Urothelium cell line (cell line): ENCODE results near the gene ATP5IF1.

Experiments used
- DNase-seq: peaks from one replicate; pipeline ENCODE4 v3.0.0; 2011; ENCODE audit warnings: low spot score, mixed read lengths
- FAIRE-seq: peaks from 2 replicates; lab custom pipeline; 2011; peaks lifted over from hg19 to GRCh38; lab: Jason Lieb, UNC

The ATP5IF1 gene

DNA sequence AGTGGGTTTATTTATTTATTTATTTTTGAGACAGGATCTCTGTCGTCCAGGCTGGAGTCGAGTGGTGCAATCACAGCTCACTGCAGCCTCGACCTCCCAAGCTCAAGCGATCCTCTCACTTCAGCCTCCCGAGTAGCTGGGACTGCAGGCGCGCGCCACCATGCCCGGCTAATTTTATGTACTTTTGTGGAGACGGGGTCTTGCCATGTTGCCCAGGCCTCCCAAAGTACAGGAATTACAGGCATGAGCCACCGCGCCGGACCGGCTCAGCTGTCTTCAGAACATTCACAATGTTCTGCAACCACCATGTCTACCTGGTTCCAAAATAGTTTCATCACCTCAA, 2.7 kb upstream of the ATP5IF1 start:
- no peak for DNase-seq
- no peak for FAIRE-seq

DNA sequence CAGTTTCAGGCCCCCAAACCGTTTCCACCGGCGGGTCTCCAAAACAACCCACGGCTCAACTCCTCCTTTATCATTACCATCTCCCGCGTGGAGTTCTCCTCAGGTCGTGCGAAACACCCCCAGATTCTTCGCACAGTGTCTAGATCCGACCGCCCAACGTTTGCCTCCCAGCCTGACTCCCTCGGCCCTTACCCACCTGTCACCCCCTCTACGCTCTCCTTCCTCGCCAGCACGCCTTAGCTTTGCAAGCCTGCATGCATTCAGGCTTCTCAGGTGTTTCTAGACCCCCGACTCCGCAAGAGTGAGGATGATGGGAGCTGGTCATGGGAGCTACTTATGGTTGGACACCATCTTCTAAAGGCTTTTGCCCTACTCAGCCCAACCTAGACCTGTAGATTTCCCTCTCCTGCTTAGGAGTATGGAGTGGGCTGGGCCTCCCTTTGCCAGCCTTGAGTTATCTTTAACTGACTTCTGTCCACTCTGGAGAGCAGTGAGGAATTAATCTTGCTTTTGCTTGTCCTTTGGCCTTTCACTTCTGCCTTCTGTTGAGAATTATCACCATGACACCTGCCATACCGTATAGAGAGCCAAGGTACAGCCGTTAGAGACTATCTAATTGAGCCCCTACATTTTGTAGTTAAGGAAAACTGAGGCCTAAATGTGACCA, 865 bp downstream of the ATP5IF1 start:
- no peak for FAIRE-seq
- DNase-seq = no peak

DNA sequence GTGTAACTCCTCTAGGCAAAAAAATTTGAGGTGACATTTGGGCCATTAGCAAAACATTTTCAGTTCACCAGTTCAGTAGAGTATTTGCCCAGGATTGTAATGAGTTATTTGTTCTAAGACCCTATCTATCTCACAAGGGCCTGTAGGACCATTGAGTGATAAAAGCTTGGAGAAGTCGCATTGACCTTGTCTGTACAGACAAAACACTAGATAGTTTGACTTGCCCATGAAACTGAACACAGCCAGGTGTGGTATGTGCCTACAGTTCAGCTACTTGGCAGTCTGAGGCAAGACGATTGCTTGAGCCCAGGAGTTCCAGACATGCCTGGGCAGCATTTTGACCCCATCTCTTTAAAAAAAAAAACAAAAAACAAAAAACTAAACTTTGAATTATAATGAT, 3.1 kb downstream of the ATP5IF1 start:
- no peak for DNase-seq
- FAIRE-seq = no peak

DNA sequence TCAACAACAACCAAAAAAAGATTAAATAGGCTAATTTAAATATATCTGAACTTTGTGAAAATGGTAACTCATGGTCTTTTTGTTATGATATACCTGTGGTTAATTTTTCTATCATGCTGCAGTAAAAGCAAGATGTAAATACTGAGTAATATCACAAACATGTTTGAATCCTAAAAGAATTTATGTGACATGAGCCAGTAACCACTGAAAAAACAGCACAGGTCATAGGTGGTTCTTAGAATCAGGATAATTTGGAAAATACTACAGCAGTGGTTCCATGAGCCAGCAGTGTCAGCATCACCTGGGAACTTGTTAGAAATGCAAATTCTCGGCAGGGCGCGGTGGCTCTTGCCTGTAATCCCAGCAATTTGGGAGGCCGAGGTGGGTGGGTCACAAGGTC, 4.1 kb downstream of the ATP5IF1 start:
- FAIRE-seq = no peak

DNA sequence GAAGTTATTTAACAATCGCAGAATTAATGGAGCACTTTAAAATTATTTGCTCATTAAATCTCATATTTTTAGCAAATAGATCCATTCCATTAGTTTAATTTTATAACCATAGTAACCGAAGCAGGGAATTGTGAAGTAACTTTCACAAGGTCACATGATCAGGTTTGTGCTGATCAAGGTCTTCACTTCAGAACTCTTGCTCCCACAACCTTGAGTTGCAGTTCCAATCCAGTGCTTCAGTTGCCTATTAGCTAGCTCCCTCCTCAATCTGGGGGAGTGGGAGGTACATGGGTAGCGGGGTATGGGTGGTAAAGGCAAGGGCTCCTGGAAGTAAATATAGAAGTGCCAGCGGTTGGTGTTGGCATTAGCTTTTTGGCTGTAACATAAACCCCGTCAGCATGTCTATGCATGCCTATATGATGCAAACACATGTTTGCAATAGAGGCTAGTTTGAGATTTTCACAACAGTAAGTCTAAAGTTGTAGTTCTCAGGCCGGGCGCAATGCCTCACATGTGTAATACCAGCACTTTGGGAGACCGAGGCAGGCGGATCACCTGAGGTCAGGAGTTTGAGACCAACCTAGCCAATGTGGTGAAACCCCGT, 5.8 kb downstream of the ATP5IF1 start:
- FAIRE-seq (no peak), DNase-seq (no peak)

More for the DNA sequence above, 4.1 kb downstream of the ATP5IF1 start:
- DNase-seq = no peak

DNA sequence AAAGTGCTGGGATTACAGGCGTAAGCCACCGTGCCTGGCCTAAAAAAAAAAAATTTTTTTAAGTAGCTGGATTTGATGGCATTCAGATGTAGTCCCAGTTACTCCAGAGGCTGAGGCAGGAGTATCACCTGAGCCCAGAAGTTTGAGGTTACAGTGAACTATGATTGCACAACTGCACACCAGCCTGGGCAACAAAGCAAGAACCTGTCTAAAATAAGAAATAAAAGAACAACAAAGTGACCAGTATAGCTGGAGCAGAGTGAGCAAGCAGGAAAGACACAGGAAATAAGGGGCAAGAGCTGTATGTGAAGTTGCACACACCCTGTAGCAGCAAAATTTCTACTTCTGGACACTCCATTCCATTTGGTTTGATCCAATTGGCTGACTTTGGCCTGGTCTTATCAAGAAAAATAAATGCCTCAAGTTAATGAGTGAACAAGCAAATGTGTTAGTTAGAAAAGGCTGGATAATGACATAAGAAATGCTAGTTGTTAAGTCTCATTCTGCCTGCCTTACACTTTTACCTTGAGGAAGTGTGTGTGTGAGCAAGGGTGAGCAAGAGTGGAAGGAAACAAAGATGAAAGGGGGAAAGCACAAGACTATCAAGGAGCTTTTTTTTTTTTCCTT, 7.9 kb downstream of the ATP5IF1 start:
- FAIRE-seq = no peak
- DNase-seq = no peak

DNA sequence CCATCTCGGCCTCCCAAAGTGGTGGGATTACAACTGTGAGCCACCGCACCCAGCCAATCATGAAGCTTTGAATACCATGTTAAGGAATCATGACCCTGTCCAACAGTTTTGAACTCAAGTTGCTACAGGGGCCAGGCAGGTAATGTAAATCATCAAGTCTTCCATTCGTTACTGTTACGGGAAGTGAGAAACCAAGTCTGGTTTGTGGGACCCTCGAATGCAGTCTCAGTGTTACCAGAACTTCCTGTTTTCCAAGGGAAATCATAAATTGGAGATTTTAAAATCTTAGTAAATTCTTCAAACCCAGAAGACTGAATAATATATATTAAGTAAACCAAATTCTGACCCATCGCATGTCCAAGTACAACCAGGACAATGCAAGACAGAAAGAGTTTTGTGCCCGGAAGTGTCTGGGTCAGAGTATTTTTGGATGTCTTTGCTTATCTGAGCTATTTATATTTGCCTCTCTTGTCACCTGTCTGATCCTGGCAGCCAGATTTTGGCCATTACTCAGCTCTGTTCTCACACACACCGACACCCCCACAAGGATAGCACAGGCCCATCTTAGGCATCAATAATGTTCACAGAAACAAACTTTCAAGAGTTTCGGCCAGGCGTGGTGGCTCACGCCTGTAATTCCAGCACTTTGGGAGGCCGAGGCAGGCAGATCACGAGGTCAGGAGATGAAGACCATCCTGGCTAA, 8.8 kb downstream of the ATP5IF1 start:
- FAIRE-seq = no peak
- no peak for DNase-seq

DNA sequence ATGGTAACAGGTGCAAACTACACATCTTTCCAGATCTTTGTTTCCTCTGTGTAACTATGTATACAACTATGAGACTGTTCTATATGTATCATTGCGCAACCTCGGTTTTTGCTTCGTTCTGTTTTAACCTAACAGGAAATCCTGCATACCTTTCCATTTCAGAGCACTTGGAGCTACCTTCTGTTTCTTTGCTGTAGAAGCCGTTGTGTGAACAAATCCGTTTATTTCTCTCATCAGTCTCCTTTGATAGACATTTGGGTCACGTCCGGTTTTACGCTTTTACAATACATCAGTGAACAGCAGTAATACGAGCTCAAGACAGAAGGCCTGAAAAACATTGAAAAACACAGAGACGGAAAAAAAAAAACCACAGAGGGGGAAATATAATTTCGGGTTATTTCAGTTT, 10.5 kb downstream of the ATP5IF1 start:
- no peak for DNase-seq
- FAIRE-seq = no peak

DNA sequence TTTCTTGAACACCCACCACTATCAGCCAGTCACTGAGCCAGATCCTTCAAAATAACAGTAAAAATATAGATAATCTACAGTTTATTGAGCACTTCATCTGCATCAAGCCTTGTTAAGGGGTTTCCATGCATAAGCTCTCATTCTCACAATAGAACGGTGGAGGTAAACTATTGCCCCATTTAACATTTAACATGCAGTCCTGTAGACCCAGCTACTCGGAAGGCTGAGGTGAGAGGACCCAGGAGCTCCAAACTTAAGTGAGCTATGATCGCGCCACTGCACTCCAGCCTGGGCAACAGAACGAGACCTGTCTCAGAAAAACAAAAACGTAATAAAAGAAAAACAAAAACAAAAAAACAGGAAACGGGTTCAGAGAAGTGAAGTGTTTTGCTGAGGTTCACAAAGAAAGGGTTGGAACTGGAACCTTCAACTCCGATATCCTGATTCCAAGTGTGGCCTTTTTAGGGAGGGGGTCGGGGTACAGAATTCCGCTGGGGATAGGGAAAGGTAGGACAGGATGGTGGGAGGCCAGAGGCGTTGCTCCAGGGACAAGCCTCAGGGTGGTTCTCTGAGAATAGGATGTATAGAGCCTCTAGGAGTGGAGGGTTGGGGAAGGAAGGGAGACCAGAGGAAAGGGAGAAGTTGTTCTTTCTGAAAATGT, 11.8 kb downstream of the ATP5IF1 start:
- DNase-seq = no peak
- no peak for FAIRE-seq

DNA sequence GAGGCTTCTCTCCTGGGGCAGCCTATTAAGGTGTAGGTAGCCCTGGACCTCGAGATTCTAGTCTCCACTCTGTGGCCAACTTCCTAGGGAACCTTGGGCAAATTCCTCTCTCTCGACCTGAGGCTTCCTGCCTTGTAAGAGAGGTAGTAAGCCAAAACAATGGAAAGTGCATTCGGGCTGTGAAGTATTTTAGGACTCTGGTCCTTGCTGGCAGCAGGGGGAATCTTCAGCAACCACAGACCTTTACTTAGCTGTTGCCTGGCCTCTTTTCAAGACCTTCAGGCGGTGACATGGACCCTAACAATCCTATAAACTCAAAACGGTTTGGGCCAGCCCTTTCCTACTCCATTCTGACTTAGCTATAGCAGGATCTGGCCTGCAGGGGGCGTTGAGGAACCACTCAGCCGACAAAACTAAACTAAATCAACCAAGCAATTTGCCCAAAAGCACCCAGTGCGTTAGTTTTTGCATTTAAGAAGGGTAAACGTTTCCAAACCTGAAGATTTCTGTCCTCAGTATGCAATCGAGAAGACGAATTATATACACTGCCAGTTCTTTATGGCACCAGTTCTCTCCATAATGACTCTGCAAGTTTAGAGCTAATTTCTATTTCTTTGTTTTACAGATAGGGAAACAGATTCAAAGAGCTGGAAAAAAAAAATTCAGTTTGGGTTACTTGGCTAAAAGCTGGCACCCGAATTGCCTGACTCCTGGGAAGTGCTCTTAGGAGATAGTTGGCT, 12.5 kb downstream of the ATP5IF1 start:
- DNase-seq = peak; percentile 68
- FAIRE-seq = no peak

DNA sequence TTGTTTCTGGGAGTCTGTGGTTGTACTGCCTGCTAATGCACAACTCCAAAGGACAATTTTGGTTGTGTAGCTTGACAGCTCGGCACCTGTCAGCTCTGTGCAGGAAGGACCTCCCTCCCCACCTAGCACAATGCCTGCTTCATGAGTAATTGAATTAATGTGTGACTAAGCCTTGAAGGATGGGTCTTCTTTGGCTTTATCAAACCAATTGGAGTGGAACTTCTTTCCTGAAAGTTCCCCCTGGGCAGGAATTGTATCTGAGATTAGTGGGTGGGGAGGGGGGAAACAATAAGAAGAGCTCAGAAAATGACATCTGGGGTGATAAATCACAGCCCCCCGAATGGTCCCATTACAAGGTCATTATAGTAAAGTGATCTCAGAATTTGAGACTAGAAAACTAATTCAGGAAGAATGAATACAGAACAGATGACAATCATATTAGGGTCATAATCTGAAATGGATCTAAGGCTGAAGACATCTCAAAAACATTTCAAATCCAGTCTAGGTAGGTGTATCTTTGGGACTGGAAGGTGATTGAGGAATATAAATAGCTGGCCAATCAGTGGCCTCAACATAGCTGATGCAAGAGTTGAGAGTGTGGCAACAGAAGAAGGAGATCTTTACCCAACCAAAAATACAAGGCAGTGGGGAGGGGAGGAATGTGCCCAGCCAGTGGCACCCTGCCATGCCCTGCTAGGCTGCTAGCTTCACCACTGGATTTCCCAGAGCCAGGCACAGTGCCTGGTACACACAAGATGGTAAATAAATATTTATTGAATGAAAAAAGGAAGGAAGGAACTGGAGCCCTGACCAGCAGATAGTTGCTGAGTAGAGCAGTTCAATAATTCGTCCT, 13.3 kb downstream of the ATP5IF1 start:
- DNase-seq = peak; percentile 58
- no peak for FAIRE-seq

DNA sequence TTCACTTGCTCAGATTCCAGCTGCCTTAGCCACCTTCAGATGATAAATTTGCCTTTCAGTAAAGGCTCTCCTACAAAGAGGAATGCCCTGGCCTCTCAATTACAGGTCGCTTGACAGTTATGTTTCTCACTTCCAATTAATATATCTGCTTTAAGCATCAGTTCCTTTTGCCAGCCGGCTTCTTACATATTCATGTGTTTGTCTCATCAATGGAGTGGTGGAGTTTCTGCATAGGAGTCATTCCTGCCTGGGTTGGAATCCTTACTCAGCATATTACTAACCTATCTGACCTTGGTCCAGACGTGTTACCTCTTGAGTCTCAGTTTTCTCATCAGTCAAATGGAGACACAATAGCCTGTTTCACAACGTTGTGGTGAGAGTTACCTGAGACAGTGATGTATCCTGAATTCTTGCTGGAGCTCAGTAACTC, 14.0 kb downstream of the ATP5IF1 start:
- no peak for FAIRE-seq

DNA sequence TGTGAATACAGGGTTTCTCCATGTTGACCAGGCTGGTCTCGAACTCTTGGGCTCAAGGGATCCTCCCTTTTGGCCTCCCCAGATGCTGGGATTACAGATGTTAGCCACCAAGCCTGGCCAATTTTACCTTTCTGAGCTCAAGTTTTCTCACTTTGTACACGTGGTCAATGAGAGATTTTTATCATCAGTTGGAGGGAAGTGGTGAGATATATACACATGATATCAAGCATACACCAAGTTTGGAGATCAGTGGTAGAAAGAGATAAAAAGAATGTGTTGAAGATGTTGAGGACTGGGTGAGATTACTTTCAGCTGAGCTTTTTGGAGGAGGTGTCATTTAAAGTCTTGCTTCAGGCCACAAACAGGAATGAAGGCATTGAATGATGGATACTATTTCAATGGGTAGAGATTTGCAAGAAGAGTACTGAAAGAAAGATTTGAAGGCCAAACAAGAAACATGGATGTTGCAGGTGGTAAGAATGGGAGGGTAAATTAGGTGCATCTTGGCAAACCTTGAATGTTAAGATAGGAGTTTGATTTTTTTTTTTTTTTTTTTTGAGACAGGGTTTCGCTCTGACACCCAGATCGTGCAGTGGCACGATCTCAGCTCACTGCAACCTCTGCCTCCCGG, 20.4 kb downstream of the ATP5IF1 start:
- FAIRE-seq = no peak
- DNase-seq = no peak

More for the DNA sequence above, 14.0 kb downstream of the ATP5IF1 start:
- DNase-seq = no peak

DNA sequence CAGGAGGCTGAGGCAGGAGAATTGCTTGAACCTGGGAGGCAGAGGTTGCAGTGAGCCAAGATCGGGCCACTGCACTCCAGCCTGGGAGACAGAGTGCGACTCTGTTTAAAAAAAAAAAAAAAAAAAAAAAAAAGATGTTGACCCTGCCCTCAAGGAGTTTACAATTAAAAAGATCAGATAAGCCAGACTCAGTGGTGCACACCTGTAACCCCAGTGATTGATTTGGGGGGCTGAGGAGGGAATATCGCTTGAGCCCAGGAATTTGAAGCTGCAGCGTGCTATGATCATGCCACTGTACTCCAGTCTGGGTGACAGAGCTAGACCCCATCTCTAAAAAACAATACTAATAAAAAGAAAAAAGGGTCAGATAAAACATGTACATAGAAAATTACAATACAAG, 21.8 kb downstream of the ATP5IF1 start:
- DNase-seq = no peak
- FAIRE-seq = no peak

DNA sequence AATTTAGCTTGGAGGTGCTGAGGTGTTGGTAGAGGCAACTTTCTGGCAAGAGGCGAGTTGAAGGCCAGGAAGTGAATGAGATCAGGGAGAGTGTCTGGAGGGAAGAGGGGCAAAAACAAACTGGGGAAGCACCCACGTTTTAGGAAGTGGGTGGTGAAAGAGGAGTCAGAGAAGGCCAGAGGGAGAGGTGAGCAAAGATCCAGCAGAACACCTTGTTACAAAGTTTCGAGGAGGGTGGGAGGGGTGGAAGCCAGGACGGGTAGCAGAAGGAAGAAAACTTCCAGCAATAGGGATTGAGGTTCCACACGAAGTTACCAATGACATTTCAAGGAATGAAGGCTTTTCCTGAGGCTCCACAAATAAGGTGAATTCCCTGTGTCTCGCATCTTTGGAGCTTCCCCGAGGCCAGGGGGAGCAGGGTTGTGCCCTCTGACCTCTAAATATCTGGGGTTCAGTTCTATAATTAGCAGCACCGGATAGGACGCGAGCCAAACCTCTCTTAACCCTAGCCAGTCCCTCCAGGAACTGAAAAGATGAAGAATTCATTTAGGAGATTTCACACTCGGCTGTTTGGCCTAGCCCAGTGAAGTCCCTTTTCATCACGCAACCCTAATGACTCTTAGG, 22.8 kb downstream of the ATP5IF1 start:
- DNase-seq (no peak), FAIRE-seq (no peak)

DNA sequence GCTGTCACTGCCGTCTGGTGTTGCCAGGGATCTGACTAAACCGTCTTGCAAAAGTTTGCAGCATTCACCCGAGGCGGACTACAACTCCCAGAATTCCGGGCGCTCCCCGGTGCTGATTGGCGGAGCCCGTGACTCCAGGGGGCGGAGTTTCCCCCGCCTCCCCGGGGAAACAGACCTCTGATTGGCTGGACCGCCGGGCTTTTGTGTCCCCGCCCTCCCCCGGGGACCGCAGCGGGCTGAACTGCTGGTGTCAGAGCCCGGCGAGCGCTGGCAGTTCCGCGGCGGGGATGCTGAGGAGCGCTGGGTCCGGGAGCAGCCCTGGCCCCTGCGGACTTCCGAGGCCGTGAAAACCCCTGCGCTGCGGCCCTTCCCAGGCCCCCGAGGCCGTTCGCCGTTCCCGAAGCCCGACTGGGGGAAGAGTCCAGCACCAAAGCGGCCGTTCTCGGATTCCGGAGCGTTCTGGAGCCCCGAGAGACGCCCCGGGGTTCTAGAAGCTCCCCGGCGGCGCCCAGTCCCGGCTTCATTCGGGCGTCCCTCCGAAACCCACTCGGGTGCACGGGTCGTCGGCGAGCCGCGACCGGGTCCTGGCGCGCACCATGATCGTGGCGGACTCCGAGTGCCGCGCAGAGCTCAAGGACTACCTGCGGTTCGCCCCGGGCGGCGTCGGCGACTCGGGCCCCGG, 23.5 kb downstream of the ATP5IF1 start, which contains the start of gene SESN2:
Gene SESN2, plus strand, starts transcription at position 267 of the 682 bp plus-strand sequence. Its CDS starts 330 bp downstream, at position 597.
- FAIRE-seq = no peak

DNA sequence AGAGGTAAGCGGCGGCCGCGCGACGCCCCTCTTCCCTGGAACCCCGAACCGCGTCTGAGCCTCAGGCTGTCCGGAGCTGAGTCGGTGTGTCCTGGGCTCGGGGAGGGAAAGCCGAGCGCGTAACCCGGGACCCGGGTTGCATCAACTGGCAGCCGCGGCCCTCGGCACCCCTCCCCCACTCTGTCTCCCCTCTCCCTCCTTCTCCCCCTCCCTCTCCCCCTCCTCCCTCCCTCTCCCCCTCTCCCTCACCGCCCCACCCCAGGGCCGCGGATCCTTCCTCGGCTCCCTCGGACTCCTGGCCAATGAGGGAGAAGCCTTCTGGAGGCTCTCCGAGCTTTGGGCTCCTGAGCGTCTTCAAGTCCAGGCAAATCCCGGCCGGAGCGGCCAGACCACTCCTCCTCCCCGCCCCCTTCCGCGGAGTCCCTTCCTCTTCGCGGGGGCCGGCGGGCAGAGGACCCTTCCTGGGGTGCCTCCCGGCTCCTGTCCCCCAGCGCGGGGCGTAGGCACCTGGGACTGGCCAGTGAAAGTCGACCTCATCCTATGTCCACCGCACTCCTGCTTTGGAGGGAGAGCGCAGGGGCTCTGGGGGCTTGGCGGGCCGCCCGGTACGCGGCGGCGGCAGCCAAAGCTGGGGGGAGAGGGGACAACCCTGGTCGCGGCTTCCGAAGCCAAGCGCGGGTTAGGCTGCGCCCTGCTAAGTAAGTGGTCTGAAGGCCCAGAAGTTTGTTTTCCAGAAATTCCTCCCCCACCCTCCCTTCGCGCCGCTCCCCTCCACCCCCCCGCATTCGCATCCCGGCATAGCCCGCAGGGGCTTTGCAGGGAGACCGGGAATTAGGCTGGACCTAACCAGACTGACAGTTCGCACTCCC, 24.2 kb downstream of the ATP5IF1 start:
- DNase-seq = peak; percentile 80
- no peak for FAIRE-seq

More for the DNA sequence above, 23.5 kb downstream of the ATP5IF1 start, which contains the start of gene SESN2:
- peak; percentile 99 for DNase-seq
